Dermis microvascular lymphatic vessel endothelial cell (primary cell): Measurements from ENCODE around the gene SLC35F3. TPM values are rescaled to one million over a fixed set of nuclear protein-coding genes. Genes with fewer than 3 reads are reported as not detected.
"Not testable (repeated sequence)": the region's sequence is repeated elsewhere in the genome, so short reads cannot be mapped to it uniquely, and the experiment has no call there.

ENCODE experiments used
- DNase-seq, 2 donors: peaks; one replicate each; pipeline versions ENCODE4 v3.0.0 to v3.0.0-alpha.2; 2010; ENCODE audit warnings: low read depth in 2 of 2
- total RNA-seq: library from RNA; depleted of rRNA; stranded (reverse); fragments of >200 nt; gene quantifications from 2 replicates; pipeline ENCODE4 v1.2.1, GENCODE V29; 2014

Gene SLC35F3
- total RNA-seq, 1 donor from 2014 or later, result not detected

DNA sequence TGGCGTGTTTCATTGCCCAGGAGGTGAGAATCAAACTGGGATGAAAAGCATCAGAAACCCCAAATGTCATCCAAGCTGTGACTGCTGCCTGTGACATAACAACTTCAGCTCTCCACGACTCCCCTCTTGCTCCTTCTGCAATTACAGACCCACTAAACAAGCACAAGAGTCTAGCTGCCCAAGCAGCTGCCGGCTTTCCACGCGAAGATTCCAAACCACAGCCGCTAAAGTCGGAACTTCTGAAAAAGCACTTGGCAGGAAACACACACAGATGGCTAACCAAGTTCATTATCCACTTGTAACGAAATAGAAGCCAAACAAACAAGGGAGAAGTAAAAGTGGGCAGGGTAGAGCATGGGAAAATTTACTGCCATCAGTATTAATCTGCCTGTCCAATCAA, 198.1 kb downstream of the SLC35F3 start:
- no peak for DNase-seq

- DNase-seq, result no peak
These were observed 198.7 kb downstream of the SLC35F3 start for GRCh38 chr1:234103198-234103597.

DNA sequence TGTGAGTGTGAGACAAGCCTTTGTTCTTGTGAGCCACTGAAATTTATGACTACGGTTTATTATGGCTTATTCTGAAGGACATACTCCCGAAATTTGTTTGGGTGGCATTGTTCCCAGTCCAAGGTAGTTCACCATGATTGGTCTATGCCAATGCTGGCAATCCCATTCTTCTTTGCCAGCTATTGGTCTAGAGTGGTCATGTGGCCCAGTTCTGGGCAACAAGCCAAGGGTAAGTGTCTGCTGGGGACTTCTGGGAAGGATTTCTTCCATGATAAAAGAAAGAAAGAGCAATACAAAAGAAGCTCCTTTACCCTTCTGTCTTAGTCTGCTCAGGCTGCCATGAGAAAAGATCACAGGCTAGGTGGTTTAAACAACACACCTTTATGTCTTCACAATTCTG, 201.6 kb downstream of the SLC35F3 start:
- DNase-seq, result no peak

DNA sequence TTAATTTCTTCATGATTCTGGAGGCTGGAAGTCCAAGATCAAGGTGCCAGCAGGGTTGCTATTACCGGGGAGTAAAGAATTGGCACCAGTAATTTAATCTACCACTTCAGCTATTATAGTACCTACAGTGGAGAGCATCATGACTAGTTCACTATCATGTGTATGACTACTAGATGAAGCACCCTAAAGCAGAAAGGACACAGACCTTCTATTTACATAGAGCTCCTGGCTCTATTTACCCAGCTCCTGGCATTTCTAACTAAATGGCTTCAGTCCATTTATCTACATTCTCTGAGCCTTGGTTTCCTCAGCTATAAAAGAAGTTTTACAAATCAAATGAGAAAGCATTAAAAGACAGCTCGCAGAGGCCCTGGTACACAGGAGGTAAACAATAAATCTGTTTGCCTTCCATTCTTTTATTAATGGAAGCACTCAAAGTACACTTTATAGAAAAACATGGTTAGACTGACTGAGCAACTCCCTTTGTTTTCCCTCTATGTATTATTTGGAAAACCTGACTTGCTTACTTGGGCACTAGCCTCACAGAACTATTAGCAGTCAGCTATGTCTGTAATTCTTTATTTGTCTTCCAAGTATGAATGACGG, 203.0 kb downstream of the SLC35F3 start:
- DNase-seq, result no peak

DNA sequence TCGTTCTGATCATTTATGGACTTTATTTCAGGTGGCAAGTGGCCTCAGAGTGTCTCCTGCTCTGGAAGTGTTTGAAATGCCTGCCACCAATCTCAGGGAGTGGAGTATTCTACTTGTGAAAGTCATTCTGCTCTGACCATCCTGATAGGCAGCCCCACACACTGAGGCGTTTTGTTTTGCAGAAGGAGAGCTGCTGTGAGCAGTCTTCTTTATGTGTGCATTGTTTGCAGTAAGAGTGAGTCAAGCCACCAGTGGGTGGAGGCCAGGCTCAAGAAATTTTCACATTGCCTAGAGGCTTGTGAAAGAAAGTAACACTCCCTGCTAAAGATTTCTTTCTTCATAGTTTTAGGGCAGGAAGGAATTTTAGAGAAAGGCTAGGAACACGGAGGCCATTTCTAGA, 204.4 kb downstream of the SLC35F3 start:
- DNase-seq, result no peak

DNA sequence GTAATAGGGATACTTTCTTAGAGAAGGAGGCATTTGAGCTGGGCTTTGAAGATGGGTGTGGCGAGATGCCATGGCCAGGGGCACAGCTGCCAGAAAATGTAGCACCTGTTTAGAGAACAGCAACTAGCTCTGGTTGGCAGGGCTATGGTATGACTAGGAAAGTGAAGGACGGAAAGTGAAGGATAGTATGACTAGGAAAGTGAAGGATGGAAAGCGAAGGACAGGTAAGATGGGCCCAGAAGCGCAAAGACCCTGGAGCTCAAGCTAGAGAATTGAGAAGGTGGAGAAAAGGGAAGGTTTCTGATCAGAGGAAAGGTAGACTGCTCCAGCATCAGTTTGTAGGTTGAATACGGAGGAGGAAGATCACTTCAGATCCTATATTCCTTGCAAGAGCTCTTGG, 205.4 kb downstream of the SLC35F3 start:
- no peak for DNase-seq

DNA sequence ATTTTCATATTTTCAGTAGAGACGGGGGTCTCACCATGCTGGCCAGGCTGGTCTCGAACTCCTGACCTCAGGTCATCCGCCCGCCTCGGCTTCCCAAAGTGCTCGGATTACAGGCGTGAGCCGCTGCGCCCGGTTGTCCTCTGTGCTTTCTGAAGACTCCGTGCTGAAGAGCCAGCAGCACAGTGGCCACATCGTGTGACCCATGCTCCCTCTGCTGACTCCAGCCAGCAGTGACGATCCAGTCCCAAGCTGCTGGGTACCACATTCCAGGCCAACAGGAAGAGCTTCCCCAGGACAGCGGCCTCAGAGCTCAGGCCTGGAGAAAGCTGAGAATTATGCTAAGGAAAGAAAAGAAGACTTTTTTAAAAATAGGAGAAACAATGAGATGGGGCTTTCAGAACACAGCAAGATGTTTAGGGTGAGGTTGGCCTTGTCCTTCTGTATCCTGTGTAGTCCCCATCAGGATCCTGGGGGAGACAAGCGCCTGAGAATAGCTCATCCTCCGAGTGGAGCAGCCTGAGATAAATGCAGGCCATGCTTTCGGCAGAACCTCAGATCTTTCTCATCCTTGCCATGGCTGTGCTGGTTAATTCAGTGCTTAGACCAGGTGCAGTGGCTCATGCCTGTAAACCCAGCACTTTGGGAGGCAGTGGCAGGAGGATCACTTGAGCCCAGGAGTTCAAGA, 207.1 kb downstream of the SLC35F3 start:
- peak in 1 of 2 donors; percentile 7 for DNase-seq

GRCh38 chr1:234114648-234115307, 210.3 kb downstream of the SLC35F3 start:
- peak; percentile 30 to 54 for DNase-seq

- no peak for DNase-seq
These were observed 214.4 kb downstream of the SLC35F3 start for GRCh38 chr1:234118911-234119310.

DNA sequence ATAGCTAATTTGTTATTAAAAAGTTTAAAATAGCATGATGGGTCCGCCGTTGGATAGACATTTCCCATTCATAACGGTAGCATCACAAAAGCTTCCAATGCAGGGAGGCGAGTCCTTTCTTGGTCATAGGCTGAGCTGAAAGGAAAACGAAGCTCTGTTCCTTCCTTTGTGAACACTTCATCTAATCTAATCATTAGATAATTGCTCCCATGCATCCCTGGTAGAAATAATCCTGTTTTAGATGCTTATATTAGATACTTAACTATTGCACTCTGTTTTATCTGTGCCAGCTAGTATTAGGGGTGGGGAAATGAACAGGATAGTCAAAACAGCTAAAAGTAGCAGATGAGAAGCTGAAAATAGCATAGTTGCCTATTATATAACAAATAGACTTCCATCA, 215.0 kb downstream of the SLC35F3 start:
- no peak for DNase-seq

DNA sequence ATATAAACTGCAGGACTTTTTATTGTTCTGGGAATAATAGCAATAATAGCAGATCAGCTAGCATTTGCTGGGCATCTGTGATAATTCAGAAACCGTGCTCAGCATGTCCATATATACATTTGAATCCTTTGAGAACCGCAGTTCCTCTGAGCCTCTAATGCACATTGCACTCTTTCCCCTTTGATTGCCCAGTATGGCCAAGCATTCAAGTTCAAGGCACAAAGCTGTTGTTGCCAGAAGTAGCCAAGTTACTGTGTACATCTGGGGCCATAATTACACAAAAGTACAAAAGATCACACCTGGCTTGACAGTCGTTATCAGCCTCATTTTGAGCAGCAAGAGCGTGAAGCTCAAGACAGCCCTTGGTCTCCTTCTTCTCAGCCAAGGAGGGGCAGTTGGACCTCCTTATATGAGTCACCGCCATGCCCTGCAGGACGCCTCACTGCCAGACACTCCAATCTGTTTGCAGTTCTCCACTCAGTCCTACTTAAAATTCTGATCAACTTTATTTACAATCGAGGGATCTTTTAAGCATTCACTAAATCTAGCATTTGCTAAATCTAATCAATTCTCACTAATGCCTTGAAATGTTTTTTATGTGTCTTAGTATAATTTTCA, 216.0 kb downstream of the SLC35F3 start:
- DNase-seq, result no peak

DNA sequence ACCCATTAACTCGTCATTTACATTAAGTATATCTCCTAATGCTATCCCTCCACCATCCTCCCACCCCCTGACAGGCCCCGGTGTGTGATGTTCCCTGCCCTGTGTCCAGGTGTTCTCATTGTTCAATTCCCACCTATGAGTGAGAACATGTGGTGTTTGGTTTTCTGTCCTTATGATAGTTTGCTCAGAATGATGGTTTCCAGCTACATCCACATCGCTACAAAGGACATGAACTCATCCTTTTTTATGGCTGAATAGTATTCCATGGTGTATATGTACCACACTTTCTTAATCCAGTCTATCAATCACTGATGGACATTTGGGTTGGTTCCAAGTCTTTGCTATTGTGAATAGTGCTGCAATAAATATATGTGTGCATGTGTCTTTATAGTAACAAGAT, 217.2 kb downstream of the SLC35F3 start:
- DNase-seq, result not testable (repeated sequence)

DNA sequence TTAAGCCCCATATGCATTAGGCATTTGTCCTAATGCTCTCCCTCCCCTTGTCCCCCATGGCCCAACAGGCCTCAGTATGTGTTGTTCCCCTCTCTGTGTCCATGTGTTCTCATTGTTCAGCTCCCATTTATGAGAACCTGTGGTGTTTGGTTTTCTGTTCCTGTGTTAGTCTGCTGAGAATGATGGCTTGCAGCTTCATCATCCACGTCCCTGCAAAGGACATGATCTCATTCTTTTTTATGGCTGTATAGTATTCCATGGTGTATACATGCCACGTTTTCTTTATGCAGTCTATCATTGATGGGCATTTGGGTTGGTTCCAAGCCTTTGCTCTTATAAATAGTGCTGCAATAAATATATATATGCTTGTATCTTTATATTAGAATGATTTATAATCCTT, 218.1 kb downstream of the SLC35F3 start:
- DNase-seq, result not testable (repeated sequence)

DNA sequence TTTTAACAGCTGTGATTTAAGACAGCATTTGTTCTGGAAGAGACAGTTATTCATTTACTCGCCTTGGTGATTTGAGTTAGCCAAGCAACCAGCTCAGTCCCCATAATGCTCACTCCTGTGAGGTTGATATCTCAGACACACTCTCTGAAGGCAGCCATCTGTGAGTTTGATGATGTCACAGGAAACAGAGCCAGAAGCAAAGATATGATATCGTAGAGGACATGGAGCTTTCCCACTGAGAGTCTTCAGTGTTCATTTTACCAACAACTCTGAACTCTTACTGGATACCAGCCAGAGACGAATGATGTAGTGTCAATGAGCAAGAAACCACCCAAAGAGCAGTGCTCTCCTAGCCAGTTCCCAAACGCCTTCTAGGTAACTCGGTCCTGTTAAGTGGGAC, 219.4 kb downstream of the SLC35F3 start:
- no peak for DNase-seq

DNA sequence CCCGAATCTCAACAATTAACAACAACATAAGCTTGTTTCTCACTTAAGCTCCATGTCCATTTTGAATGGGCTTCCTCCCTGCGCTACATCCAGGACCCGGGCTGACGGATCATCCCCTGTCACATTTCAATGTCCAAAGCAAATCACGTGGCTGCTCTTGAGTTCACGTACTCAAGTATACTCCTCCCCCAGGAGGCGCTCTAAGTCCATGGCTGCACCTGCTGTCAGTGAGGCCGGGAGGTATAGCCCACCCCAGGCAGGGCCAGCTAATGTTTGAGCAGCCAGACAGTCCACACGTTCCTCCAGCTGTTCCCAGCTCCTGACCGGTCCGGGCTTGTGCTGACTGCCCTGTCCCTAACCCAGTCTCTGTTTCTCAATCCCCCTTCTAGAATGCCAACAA, 220.8 kb downstream of the SLC35F3 start:
- DNase-seq, result peak; percentile 30 to 58

DNA sequence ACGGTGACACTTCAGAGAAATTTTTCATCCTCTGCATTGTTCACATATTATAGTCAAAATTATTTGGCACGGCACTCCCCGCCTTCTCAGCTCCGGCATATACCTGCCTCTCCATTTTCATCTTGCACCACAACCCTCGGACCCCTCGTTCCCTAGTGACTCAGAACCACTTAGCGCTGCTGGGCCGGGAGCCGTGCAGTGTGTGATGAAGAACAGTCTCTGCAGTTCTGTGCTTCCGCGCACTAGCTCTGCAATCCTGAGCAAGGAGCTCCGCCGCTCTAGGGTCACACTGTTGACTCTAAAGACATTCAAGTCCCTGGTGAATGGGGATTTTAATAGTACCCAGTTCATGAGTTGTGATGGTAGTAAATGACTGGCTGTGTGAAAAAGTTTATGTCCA, 221.2 kb downstream of the SLC35F3 start:
- DNase-seq, result no peak

DNA sequence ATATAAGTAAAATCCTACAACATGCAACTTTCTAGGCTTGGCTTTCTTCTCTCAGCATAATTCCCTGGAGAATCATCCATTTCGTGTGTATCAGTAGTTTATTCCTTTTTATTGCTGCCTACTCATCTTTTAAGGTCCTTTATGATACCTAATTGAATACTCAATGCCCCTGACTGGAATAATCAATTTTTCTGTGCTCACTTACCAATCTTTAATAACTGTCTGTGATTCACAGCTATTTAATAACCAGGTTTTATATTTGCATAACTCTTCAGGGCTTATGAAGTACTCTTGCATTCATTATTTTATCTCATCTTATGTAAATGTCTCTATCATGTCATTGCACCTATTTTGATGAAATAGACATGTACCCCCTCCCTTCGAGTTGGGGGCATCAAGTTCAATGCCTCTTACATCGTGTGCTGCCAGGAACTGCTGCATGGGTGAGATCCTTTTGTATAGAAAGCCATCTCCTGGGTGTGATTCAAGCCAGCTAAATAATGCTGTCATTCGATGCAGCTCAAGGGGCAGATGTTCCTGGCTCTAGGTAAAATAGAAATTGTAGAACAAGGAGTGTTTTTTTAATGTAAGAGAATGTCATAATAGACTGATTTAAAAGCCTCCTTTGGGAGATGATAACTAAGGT, 222.7 kb downstream of the SLC35F3 start:
- DNase-seq, result no peak

DNA sequence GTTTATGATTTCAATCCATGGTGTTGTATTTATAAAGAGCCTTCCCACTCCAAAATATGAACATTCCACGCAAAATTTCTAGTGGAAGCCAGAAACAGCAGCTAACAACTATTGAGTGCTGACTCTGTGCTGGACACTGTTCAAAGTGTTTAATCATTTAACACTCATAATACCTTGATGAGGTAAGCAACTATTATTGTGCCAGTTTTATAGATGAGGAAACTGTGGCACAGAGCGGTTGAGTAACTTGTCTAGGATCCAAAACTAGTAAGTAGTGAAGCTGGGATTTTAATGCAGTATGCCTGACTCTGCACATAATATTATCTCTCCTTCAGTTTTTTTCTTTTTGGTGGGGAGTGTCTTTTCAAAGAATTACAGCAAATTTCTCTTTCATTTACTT, 228.3 kb downstream of the SLC35F3 start:
- DNase-seq, result no peak

GRCh38 chr1:234134878-234135277, 230.4 kb downstream of the SLC35F3 start:
- no peak for DNase-seq

DNA sequence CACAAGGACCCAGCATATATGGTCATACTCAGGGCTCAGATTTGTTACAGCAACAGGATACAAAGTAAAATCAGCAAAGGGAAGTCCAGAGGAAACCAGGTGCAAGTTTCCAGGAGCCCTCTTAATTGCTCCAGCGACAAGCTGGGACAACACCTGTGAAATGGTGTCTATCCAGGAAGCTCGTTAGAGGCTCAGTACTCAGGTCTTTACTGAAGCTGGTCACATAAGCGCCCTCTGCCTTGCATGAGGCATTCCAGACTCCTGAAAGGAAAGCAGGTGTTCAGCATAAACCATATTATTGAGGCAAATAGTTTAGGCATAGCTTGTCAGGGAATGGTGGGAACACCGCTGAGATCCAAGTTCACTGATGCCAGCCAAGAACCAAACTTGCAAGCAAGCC, 231.0 kb downstream of the SLC35F3 start:
- no peak for DNase-seq

- no peak for DNase-seq
These were observed 231.6 kb downstream of the SLC35F3 start for GRCh38 chr1:234136073-234136472.

- DNase-seq, result peak; percentile 85 to 88
These were observed 235.5 kb downstream of the SLC35F3 start for GRCh38 chr1:234139966-234140365.
